Gastroesophageal sphincter (tissue), 4 donors: Measurements from ENCODE around the gene ZNF653. TPM values are rescaled to one million over a fixed set of nuclear protein-coding genes. Genes with fewer than 3 reads are reported as not detected.
"Not testable (repeated sequence)": the region's sequence is repeated elsewhere in the genome, so short reads cannot be mapped to it uniquely, and the experiment has no call there.

Experiments
- ATAC-seq: fragments of 150-250 bp; one replicate; pipeline ENCODE4 v1.9.1; 2016; ENCODE audit warnings: mild to moderate bottlenecking, moderate library complexity
- H3K27ac ChIP-seq, 4 donors: fragments of 200-600 bp; sonication (generic) in 3 of 4; 1 replicate in 3 of 4; 2 replicates in 1 of 4; pipeline ENCODE4 v1.5.1; 2016 to 2019
- H3K27me3 ChIP-seq: fragments of 200-600 bp; sonication (generic); one replicate; pipeline ENCODE4 v1.5.1; 2019
- H3K36me3 ChIP-seq, 2 donors: fragments of 200-600 bp; sonication (generic); one replicate each; pipeline ENCODE4 v1.5.1; 2019; ENCODE audit warnings: control low read depth in 1 of 2
- H3K4me1 ChIP-seq, 3 donors: fragments of 200-600 bp; sonication (generic); 1 replicate in 2 of 3; 2 replicates in 1 of 3; pipeline ENCODE4 v1.5.1; 2016 to 2019; ENCODE audit warnings: control low read depth in 2 of 3
- H3K4me3 ChIP-seq, 2 donors: fragments of 200-600 bp; sonication (generic); one replicate each; pipeline ENCODE4 v1.5.1; 2019; ENCODE audit warnings: mild to moderate bottlenecking in 1 of 2, moderate library complexity in 1 of 2
- H3K9me3 ChIP-seq, 3 donors: fragments of 200-600 bp; sonication (generic); one replicate each; pipeline ENCODE4 v1.5.1; 2017 to 2019; ENCODE audit warnings: control low read depth in 2 of 3
- EP300 ChIP-seq: sonication (generic); formaldehyde crosslinking; IDR thresholded peaks from one replicate; pipeline ENCODE4 v1.6.1; 2017; ENCODE audit warnings: antibody characterized with exemption, mild to moderate bottlenecking
- POLR2A ChIP-seq, 2 donors: fragments of 450-650 bp; IDR thresholded peaks; one replicate each; pipeline ENCODE4 v1.6.1; 2017; ENCODE audit warnings: antibody characterized with exemption in 2 of 2, mild to moderate bottlenecking in 2 of 2, moderate library complexity in 1 of 2
- POLR2AphosphoS5 ChIP-seq: sonication (generic); formaldehyde crosslinking; IDR thresholded peaks from one replicate; pipeline ENCODE4 v1.6.1; 2017; ENCODE audit warnings: antibody characterized with exemption
- WGBS, 2 donors: methylation state at CpG; one replicate each; pipeline ENCODE4 v1.1.5; 2018; ENCODE audit warnings: low coverage in 1 of 2; 5-methylcytosine and 5-hydroxymethylcytosine counted together
- total RNA-seq, 4 donors: library from RNA; depleted of rRNA; stranded (reverse); fragments of >200 nt; gene quantifications; one replicate each; pipeline ENCODE4 v1.1.0, GENCODE V29; 2016
- TF ChIP-seq, protein P1 (sequence below), 4 experiments: fragments of 200-600 bp in 2 of 4; fragments of 450-650 bp in 2 of 4; sonication (generic) in 1 of 4; IDR thresholded peaks; one replicate each; pipeline ENCODE4 v1.5.1; 2017 to 2019; ENCODE audit warnings: antibody characterized with exemption in 4 of 4, mild to moderate bottlenecking in 2 of 4, moderate library complexity in 2 of 4

The ZNF653 gene
- total RNA-seq, 4 donors from 2014 or later, result 5.1 to 20.4 (median 10.6) TPM

DNA sequence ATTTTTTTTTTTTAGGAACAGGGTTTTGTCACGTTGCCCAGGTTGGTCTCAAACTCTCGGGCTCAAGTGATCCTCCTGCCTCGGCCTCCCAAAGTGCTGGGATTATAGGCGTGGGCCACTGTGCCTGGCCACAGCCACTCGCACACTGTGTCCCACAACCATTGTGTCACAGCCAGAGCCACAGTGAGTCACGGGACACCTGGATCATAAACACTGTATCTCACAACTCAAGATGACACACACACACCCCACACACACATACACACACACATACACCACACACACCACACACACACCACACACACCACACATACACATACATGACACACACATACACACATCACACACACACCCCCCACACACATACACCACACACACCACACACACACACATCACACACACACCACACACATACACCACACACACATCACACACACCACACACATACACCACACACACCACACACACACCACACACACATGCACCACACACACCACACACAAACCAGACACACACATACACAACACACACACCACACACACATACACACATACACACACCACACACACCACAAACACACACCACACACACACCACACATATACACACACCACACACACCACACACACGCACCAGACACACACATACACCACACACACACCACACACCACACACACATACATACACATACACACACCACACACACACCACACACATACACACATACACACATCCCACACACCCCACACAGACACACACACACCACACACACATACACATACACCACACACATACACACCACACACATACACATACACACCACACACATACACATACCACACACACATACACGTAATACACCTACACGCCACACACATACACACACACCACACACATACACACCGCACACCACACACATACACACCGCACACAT lies 41.0 kb downstream of the ZNF653 start:
- TF ChIP-seq POLR2AphosphoS5 (no peak), EP300 (no peak), POLR2A (IDR thresholded peaks at IDR 0.05) (no peak)
- TF ChIP-seq, protein P1, sequence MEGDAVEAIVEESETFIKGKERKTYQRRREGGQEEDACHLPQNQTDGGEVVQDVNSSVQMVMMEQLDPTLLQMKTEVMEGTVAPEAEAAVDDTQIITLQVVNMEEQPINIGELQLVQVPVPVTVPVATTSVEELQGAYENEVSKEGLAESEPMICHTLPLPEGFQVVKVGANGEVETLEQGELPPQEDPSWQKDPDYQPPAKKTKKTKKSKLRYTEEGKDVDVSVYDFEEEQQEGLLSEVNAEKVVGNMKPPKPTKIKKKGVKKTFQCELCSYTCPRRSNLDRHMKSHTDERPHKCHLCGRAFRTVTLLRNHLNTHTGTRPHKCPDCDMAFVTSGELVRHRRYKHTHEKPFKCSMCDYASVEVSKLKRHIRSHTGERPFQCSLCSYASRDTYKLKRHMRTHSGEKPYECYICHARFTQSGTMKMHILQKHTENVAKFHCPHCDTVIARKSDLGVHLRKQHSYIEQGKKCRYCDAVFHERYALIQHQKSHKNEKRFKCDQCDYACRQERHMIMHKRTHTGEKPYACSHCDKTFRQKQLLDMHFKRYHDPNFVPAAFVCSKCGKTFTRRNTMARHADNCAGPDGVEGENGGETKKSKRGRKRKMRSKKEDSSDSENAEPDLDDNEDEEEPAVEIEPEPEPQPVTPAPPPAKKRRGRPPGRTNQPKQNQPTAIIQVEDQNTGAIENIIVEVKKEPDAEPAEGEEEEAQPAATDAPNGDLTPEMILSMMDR (IDR thresholded peaks at IDR 0.05), result no peak
- Histone ChIP-seq H3K27ac (no peak overlapping the region), H3K36me3 (no peaks in the 10 kb centered on the region), H3K4me1 (no peaks in the 10 kb centered on the region), H3K27me3 (peaks cover 24% of the 10 kb centered on the region), H3K4me3 (no peak overlapping the region), H3K9me3 (no peaks in the 10 kb centered on the region)
- ATAC-seq, result no peak
- WGBS, 2 donors, result 54 to 71% methylated on average over 2 to 6 of the region's 11 CpGs

DNA sequence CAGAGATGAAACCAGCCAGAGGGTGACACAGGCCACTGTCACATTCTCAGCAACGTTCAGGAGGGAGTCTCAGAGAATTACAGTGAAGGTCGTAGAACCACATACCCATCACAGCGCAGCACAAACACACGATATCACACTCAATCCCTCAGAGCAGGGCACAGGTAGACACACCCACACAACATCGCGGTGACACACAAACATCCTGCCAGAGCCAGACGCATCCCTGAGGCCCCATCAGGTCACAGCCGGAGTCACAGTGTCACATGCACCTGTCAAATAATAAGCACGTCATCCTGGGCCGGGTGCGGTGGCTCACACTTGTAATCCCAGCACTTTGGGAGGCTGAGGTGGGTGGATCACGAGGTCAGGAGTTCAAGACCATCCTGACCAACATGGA lies 42.2 kb downstream of the ZNF653 start:
- H3K27me3 ChIP-seq, result peaks cover 35% of the 10 kb centered on the region
- H3K4me1 ChIP-seq, result no peaks in the 10 kb centered on the region
- no peaks in the 10 kb centered on the region for H3K9me3 ChIP-seq
- no peaks in the 10 kb centered on the region for H3K36me3 ChIP-seq
- WGBS, 2 donors, result 76% methylated on average over 4 of the region's 12 CpGs; no CpG with 5 or more reads in 1 of the 2 donors
- TF ChIP-seq, protein P1 (IDR thresholded peaks at IDR 0.05), result no peak
- TF ChIP-seq POLR2AphosphoS5 (no peak), POLR2A (IDR thresholded peaks at IDR 0.05) (no peak), EP300 (no peak)
- no peak overlapping the region for H3K27ac ChIP-seq
- H3K4me3 ChIP-seq, result no peak overlapping the region
- ATAC-seq, result no peak

DNA sequence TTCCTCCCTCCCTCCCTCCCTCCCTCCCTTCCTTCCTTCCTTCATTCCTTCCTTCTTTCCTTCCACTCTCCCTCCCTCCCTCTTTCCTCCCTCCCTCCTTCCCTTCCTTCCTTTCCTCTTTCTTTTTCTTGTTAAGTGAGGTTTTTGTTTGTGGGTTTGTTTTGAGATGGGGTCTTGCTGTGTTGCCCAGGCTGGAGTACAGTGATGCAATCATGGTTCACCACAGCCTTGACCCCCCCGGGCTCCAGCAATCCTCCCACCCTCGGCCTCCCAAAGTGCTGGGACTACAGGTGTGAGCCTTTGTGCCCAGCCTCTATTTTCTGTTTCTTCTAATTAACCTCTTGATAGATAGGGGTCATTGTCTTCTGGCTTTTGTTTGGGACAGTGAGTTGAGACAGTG lies 44.2 kb downstream of the ZNF653 start:
- Histone ChIP-seq H3K36me3 (no peaks in the 10 kb centered on the region), H3K9me3 (no peaks in the 10 kb centered on the region), H3K27ac (no peak overlapping the region), H3K4me1 (no peaks in the 10 kb centered on the region), H3K4me3 (no peak overlapping the region), H3K27me3 (peaks cover 41% of the 10 kb centered on the region)
- no peak for TF ChIP-seq POLR2A (IDR thresholded peaks at IDR 0.05)
- TF ChIP-seq, protein P1 (IDR thresholded peaks at IDR 0.05), result no peak
- TF ChIP-seq EP300, result no peak
- TF ChIP-seq POLR2AphosphoS5, result no peak
- WGBS, 2 donors, result no CpG with 5 or more reads among the region's 2 CpGs
- no peak for ATAC-seq

DNA sequence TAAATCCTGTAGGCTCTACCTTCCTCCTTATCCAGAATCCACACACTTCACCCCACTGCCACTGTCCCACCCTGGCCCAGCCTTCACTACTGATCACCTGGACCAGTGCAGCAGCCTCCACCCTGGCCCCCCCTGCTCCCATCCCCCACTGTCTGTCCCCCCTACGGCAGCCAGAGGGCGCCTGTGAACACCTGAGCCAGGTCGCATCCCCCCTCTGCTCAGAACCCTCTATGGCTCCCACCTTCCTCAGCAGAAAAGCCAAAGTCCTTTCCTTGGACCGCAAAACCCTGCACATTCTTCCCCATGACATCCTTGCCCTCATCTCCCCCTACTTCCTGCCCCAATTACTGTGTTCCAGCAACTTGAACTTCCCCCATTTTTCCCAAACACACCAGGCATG lies 45.4 kb downstream of the ZNF653 start:
- Histone ChIP-seq H3K27me3 (peaks cover 29% of the 10 kb centered on the region), H3K4me3 (no peak overlapping the region), H3K36me3 (no peaks in the 10 kb centered on the region), H3K27ac (no peak overlapping the region), H3K4me1 (no peaks in the 10 kb centered on the region), H3K9me3 (no peaks in the 10 kb centered on the region)
- WGBS, 2 donors, result 48 to 51% methylated on average over 4 of the region's 4 CpGs
- TF ChIP-seq POLR2A (IDR thresholded peaks at IDR 0.05) (no peak), POLR2AphosphoS5 (no peak), EP300 (no peak)
- TF ChIP-seq, protein P1 (IDR thresholded peaks at IDR 0.05), result no peak
- no peak for ATAC-seq

DNA sequence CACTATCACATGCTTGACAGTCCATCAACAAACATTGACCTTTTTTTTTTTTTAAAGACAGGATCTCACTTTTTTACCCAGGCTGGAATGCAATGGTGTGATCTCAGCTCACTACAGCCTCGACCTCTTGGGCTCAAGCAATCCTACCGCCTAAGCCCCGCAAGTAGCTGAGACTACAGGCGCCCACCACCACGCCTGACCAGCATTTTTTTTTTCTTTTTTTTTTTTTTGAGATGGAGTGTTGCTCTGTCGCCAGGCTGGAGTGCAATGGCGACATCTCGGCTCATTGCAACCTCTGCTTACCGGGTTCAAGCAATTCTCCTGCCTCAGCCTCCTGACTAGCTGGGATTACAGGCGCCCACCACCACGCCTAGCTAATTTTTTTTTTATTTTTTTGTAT lies 46.7 kb downstream of the ZNF653 start:
- not testable (repeated sequence) for H3K9me3 ChIP-seq, H3K27ac ChIP-seq, H3K36me3 ChIP-seq, H3K4me1 ChIP-seq, ATAC-seq, H3K4me3 ChIP-seq
- H3K27me3 ChIP-seq, result peaks cover 31% of the 10 kb centered on the region
- WGBS, 2 donors, result 78% methylated on average over 11 of the region's 11 CpGs; no CpG with 5 or more reads in 1 of the 2 donors
